Stimulated activated CD4-positive, alpha-beta T cell treated with anti-CD3 and anti-CD28 coated beads, Interleukin-15, amount 100 ng/mL, for 48 hours (primary cell): ENCODE data around the gene FSD1L.

Source experiments
- DNase-seq, 2 donors: peaks; one replicate each; pipeline ENCODE4 v3.0.0-alpha.2; 2020; ENCODE audit warnings: low read depth in 2 of 2

The FSD1L gene

DNA sequence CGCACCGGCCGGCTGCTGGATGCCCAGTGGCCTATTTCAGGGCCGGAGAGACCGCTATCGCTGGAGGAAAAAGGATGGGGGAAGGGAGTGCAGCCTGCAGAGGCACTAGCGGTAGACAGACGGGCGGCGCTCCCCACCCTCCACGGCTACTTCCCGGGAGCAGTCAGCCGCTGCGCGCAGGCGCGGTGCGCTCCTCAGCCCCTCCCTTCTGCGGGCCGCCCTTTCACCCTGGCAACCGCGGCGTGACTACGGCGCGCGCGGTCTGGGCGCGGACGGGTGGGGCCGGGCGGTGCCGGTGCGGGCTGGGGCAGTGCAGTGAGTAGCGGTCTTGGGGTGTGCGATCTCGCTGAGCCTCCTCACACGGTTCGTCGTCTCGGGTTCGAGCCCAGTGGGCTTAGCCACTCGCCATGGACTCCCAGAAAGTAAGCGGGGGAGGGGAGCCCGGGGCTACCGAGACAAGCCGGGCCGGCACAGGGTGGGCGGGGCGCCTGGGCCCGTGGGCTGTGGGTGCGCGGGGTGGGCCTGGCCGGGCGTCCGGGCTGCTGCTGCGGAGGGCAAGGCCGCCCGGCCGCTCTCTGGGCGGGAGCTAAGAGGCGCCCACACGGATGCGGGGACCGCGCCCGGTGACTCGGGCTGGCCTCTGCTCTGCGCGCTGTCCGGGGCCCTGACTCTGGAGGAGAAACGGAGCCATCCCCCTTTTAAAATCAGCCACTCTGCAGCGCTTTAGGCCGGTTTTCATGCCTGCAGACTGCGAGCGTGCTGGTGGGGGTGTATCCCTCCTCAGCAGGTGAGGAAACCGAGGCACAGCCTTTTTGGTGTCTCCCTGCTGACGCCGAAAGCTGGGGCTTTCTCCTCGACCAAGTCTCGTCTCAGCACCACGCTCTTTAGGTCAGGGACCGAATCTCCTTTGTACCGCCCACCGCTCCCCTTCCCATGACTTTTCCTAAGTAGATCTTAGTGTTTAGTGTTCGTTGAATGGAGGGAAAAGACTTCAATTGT, at the start of gene FSD1L:
FSD1L (plus strand) TSS at position 221 of the 999 bp plus-strand sequence; CDS start at position 408, 187 bp downstream.
- peak; percentile 71 to 82 for DNase-seq

GRCh38 chr9:105399117-105399516, 48.7 kb upstream of the FSD1L start:
- DNase-seq: no peak

DNA sequence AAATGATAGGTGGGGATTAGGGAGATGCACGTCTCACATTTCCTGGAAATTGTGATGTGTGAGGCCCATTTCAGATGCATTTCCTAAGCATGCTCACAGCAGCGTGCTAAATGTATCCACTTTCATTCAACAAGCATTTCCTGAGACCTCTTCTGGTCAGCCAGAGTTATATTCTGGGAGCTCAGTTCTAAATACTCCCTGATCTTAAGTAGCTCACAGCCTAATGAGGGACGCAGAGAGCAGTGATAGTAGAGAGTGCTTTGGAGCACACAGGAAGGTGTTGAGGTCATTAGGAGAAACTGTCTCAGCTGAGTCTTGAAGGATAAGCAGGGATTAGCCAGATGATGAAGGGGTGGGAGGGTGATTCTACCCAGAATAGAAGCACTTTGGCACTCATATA, 46.2 kb upstream of the FSD1L start:
- DNase-seq: no peak

DNA sequence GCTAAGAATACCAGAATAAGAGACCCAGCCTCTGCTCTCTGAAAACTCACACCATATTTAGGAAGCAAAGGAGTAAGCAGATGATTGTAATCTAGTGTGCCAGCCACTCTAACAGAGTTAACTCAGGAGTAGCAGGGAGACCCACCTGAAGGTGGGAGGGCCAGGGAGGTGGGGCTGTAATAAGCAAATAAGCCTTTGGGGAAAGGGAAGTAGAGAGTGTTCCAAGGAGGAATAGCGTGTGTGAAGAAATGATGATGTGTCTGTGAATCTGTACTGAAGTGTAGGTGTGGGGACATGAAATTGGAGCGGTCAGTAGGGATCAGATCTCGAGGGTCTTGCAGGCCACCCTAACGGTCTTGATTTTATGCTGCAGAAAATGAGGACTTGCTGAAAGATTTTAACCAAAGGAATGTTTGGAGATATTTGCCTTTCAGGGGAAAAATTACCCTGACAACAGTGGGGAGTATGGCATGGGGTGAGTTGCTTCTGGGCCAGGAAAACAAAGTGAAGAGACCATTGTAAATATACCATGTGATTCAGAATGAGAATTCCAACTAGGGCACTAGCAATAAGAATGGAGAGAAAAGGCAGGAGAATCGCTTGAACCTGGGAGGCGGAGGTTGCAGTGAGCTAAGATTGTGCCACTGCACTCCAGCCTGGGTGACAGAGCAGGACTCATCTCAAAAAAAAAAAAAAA, 44.1 kb upstream of the FSD1L start:
- DNase-seq: no peak

GRCh38 chr9:105405514-105406131, 42.2 kb upstream of the FSD1L start:
- peak; percentile 23 to 27 for DNase-seq

- DNase-seq: no peak
Observed at GRCh38 chr9:105406369-105406768, 41.5 kb upstream of the FSD1L start.

DNA sequence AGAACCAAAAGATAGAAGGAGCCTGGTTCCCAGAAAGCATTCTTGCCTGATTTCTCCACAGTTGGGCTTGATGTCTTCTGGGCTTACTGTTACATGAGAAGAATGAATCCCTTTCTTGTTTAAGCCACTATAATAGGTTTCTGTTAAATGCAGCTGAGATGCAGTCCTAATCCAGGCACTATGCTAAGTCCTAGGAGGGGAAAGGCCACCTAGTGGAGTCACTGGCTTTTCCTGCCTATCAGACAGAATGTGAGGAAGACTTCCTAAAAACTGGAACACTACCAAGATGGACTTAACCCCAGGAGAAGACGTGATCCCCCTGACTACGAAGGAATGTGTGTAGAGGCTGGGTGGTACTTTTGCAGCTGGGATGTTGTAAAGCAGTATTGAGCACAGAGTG, 34.3 kb upstream of the FSD1L start:
- DNase-seq: no peak

GRCh38 chr9:105414947-105415661, 32.7 kb upstream of the FSD1L start:
- DNase-seq: peak in 1 of 2 donors; percentile 34

DNA sequence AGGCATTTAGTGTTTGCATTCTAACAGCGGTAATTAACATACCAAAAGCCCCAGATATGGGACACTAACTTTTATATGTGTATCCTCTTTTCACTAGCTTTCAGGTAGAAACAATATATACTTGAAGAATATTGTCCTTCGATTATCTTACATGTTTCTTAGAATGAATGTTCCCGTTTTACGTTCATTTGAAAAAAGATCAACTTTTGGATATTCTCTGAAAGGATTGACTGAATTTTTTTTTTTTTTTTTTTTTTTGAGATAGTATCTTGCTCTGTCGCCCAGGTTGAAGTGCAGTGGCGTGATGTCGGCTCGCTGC, 32.2 kb upstream of the FSD1L start:
- no peak for DNase-seq

DNA sequence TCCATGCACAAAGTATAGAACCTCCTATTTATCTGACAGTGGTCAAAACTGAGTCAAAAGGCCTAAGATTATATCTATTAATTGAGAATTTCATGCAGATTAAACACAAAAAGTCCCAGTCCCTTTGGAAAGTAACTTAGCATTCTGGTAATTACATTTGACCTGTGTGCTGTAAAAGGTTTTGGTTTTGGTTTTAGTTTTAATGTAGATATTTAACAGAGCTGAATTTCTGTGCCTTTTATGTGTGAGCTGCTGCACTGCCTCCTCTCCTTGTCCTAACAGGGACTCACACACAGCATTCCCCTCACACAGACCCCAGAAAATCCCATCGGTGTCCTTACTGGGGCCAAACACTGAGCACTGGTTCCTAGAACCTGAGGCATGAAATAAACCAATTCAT, 31.0 kb upstream of the FSD1L start:
- no peak for DNase-seq

GRCh38 chr9:105418588-105419500, 29.0 kb upstream of the FSD1L start:
- no peak for DNase-seq

DNA sequence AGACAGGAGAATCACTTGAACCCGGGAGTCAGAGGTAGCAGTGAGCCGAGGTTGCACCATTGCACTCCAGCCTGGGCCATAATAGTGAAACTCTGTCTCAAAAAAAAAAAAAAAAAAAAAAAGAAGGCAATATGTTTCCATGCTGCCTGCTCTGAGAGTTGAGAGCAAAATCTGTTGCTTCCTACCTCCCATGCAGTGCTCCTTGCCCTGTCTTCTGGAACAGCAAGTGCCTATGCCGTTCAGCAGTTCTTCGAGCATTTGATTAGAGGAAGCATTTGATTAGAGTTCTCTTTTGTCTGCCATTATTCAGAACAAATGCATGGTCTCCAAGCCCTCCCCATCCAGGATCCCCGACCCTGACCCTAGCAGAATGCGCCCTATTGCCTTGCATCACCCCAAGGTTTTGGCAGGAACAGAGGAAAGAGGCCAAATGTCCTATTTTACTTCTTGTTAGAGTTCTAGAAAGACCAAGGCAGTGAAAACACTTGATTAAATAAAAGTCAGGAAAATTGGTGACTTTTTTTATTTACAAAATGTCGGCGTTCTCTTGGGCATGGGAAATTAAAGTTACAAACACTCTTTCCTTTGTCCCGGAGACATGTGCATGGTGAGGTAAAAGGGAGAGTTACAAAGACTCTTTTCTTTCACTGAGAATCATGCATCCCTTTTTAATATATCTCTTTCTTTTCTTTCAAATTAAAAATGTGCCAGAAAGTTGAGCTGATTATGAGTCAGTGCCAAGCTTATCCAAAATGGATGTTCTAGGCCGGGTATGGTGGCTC, 27.8 kb upstream of the FSD1L start:
- no peak for DNase-seq

- DNase-seq: no peak
Observed at GRCh38 chr9:105421154-105421553, 26.7 kb upstream of the FSD1L start.

DNA sequence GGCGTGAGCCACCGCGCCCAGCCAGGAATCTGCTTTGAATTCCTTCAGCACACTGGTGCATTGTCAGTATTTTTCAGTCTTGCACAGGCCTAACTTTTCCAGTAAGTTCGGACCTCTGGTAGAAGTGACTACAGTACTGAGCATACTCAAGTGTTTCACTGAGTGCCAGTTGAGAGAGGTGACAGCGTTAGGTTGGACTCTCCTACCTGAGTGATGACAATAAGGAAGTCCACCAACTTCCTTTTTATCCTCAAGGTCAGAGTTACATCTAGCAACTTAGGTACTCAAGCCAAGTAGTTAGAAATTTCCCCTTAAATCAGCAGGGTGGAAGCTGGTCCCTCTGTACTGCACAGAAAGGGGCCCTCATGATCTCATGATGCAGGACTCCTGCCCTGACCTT, 26.0 kb upstream of the FSD1L start:
- DNase-seq: no peak

DNA sequence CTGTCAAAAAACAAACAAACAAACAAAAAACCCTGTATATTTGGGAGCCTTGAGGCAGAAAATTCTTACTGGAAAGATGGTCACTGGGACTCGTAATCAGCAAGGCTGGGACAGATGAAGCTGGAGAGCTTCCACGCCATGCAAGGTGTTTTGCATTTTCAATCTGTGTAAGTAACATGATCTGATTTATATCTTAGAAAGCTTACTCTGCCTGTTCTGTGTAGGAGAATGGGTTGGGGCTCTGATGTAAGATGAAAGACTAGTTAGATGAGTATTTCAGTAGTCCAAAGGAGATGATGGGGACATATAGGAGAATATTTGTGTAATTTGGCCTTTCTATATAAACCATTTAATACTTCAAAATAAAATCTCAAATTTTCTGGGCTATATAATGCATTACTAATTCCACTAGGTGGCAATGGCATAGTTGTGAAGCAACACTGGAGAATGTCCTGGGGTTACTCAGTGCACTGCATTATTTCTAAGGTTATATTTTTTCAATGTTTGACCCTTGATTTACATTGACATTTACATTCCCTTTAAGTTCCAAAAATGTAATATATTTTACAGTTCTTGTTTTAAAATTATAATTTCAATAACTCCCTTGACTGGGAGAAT, 21.9 kb upstream of the FSD1L start:
- no peak for DNase-seq

DNA sequence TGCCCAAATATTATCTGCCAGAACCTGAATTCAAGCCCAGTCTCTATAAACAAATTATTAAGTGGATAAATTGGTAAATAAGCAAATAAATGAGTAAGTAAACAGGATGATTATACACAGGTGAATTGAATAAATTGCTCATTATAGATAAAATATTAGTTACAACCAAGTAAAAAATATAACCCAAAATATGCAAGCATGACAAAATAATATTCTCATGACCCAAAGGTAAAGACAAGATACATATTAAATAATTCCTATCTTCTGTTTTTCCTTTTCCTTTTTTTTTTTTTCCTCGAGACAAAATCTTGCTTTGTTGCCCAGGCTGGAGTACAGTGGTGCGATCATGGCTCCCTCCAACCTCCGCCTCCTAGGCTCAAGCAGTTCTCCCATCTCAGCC, 21.2 kb upstream of the FSD1L start:
- DNase-seq: no peak

DNA sequence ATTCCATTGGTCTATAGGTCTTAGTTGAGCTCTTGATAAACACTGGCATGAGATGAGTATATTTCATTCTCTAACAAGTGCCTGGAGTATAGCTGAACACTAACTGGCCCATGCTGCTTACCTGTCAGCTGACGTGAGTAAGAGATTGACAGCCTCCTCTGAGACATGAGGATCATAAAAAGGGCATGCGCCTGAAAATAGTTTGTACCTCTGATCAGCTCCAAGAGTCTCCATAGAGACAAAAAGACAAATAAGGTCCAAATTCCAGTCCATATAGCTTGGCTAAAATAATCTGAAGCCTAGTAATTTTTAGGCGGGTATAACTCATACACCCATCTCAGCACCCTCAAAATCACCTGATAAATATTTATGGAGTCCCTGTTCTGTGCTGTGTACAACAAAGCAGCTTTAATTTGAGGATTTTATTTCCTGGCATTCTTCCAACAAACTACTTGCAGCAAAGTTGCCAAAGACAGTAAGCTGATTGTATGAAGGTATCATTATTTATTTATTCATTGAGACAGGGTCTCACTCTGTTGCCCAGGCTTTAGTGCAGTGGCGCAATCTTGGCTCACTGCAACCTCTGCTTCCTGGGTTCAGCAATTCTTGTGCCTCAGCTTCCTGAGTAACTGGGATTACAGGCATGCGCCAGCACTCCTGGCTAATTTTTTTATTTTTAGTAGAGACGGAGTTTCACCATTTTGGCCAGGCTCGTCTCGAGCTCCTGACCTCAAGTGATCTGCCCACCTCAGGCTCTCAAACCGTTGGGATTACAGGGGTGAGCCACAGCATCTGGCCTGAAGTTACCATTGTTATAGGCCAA, 16.2 kb upstream of the FSD1L start:
- DNase-seq: no peak

DNA sequence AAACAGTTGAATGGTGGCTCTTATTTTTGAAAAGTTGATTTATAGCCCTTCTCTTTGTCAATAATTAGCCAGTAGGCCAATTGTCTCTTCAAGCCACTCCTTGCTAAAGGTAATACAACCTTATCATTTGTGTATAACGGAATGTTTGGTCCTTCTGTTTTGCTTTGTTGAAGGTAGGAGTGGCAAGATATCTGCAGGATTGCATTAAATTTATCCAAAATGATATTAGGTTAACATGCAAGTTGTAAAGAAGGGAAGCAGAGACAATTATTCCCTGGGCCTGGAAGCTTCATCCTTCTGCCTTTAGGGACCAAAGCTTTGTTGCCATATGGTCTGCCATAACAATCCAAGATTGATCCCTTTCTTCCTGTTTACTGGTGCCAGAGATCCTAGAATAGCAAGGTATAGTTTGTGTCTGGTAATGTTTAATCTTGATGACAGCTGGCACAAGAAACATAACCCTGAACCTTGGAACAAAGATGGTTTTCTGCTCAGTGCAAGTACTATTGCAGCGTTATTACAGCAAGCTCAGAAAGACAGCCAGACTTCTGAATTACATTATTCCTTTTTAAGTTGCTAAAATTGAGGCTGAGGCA, 15.5 kb upstream of the FSD1L start:
- DNase-seq: no peak
